ENCODE data around the gene TMEM38B. TPM values are rescaled to one million over a fixed set of nuclear protein-coding genes. Genes with fewer than 3 reads are reported as not detected.

TMEM38B gene
- total RNA-seq, result 10.6 TPM
- polyA plus RNA-seq, result 10 to 100 TPM; 11.0 to 22.2 (median 19.2) TPM

GRCh38 chr9:105694190-105694847 is at the start of gene TMEM38B:
TMEM38B (plus strand) TSS chr9:105694541; CDS start chr9:105694661, 120 bp downstream.
- Mint-ChIP-seq H3K27me3 (peaks cover 30% of the 10 kb centered on the region), H3K9me3 (peaks cover 0 to 1% (median 0%) of the 10 kb centered on the region in 7 donors), H3K4me1 (peaks cover 15 to 39% (median 19%) of the 10 kb centered on the region in 4 donors), H3K4me3 (peak within 1 kb of the TSS; percentile 88 to 95 (median 92)), H3K36me3 (no peaks in the 10 kb centered on the region), H3K27ac (peak within 1 kb of the TSS; percentile 38 to 80 (median 79))
- DNase-seq (peak; percentile 71 to 81 (median 80)), ATAC-seq (ENCODE audit: low read depth in 2 of 2) (peak; percentile 85 to 86)
- Histone ChIP-seq H3K9me3 (ENCODE audit: control insufficient read depth in 2 of 2, low read length in 2 of 2) (no peaks in the 10 kb centered on the region), H3K36me3 (ENCODE audit: control insufficient read depth, insufficient read depth, low read length) (no peaks in the 10 kb centered on the region), H3K4me3 (ENCODE audit: low read depth, low read length) (peak within 1 kb of the TSS; percentile 93), H3K27me3 (ENCODE audit: control insufficient read depth, insufficient read depth, low read length) (peaks cover 12% of the 10 kb centered on the region), H3K27ac (ENCODE audit: insufficient read depth, low read length, poor library complexity, severe bottlenecking) (peak within 1 kb of the TSS; percentile 57), H3K4me1 (ENCODE audit: control insufficient read depth, insufficient read depth, low read length, poor library complexity, severe bottlenecking) (peaks cover 14% of the 10 kb centered on the region)

DNA sequence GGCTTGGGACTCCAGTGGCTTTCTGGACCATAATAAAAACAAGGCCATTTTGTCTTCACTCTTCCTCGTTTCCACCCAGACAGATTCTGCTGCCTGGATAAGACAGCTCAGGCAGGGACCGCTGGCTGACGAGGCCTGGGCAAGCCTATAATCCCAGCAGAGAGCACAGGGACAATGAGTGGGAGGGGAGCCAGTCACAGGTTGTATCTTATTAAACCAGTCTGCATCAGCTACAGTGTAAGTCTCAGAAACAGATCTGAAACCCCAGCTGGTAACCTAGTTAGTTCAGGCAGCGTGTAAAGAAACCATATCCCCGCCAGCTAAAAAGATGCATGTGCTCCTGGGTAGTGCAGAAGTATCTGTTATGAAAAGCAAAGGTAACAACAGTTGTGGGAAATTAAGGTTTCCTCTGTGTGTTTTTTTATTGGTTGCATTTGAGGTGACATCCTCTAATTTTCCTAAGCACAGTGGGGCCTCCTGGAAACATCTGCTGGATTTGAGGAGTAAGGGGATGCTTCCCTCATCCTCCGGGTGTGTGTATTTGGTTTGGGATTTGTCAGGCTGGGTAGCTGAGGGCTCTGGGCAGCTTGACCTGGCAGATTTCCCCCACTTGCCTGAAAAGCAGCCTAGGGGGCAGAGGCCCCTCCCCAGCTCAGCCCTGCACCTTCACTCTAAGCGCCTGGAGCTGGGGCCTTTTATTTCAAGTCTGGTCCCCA is 47.3 kb upstream of the TMEM38B start:
- DNase-seq (no peak), ATAC-seq (ENCODE audit: low read depth in 2 of 2) (no peak)
- H3K4me1 Mint-ChIP-seq, result no peaks in the 10 kb centered on the region
- H3K36me3 Mint-ChIP-seq, result peaks cover 8% of the 10 kb centered on the region
- Histone ChIP-seq H3K9me3 (ENCODE audit: control insufficient read depth in 2 of 2, low read length in 2 of 2) (no peaks in the 10 kb centered on the region), H3K36me3 (ENCODE audit: control insufficient read depth, insufficient read depth, low read length) (no peaks in the 10 kb centered on the region), H3K27ac (ENCODE audit: insufficient read depth, low read length, poor library complexity, severe bottlenecking) (no peak overlapping the region), H3K4me3 (ENCODE audit: low read depth, low read length) (no peak overlapping the region), H3K27me3 (ENCODE audit: control insufficient read depth, insufficient read depth, low read length) (no peaks in the 10 kb centered on the region), H3K4me1 (ENCODE audit: control insufficient read depth, insufficient read depth, low read length, poor library complexity, severe bottlenecking) (no peaks in the 10 kb centered on the region)
- peaks cover 5% of the 10 kb centered on the region for H3K27me3 Mint-ChIP-seq
- no peak overlapping the region for H3K4me3 Mint-ChIP-seq
- no peaks in the 10 kb centered on the region for H3K9me3 Mint-ChIP-seq
- H3K27ac Mint-ChIP-seq, result no peak overlapping the region

DNA sequence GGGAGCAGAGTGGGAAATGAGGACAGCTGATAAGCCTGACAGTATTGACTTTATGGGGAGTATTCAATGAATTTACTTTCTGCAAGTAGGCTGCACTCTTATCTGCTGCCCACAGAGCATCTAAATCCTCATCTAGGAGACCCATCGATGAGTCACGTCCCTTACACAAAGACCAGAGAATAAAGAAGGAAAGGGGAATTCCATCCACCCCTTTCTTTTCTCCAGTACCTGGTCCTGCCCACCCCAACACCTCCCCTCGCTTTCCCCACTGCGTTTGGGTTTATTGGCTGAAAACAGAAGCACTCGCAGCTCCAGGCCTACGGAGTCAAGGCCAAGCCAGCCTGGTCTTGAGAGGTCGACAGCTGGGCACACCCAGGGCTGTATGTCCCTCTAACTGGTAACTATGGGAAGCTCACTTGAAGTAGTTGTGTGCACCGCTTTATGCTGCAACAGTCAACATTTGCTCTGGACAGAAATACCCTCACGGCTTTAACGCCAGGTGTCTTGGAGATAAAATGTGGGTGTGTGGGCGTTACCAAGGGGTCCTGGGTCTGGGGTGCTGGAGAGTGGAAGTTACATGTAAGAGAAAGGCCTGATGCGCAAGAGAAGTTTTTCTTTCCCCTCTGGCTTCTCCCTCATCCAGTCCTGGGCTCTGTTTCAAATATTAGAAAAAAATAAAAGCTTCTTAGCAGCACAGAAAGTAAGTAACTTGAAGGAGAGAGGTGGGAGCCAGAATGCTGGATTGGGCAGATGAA is 46.6 kb upstream of the TMEM38B start:
- Histone ChIP-seq H3K4me3 (ENCODE audit: low read depth, low read length) (no peak overlapping the region), H3K4me1 (ENCODE audit: control insufficient read depth, insufficient read depth, low read length, poor library complexity, severe bottlenecking) (no peaks in the 10 kb centered on the region), H3K36me3 (ENCODE audit: control insufficient read depth, insufficient read depth, low read length) (no peaks in the 10 kb centered on the region), H3K9me3 (ENCODE audit: control insufficient read depth in 2 of 2, low read length in 2 of 2) (no peaks in the 10 kb centered on the region), H3K27me3 (ENCODE audit: control insufficient read depth, insufficient read depth, low read length) (no peaks in the 10 kb centered on the region), H3K27ac (ENCODE audit: insufficient read depth, low read length, poor library complexity, severe bottlenecking) (no peak overlapping the region)
- Mint-ChIP-seq H3K4me3 (no peak overlapping the region), H3K36me3 (peaks cover 6% of the 10 kb centered on the region), H3K4me1 (no peaks in the 10 kb centered on the region), H3K27ac (no peak overlapping the region), H3K9me3 (no peaks in the 10 kb centered on the region), H3K27me3 (peaks cover 9% of the 10 kb centered on the region)
- ATAC-seq (ENCODE audit: low read depth in 2 of 2), result no peak
- no peak for DNase-seq

- Histone ChIP-seq H3K4me1 (ENCODE audit: control insufficient read depth, insufficient read depth, low read length, poor library complexity, severe bottlenecking) (peaks cover 9% of the 10 kb centered on the region), H3K27ac (ENCODE audit: insufficient read depth, low read length, poor library complexity, severe bottlenecking) (no peak overlapping the region), H3K36me3 (ENCODE audit: control insufficient read depth, insufficient read depth, low read length) (no peaks in the 10 kb centered on the region), H3K27me3 (ENCODE audit: control insufficient read depth, insufficient read depth, low read length) (peaks cover 10% of the 10 kb centered on the region), H3K4me3 (ENCODE audit: low read depth, low read length) (no peak overlapping the region), H3K9me3 (ENCODE audit: control insufficient read depth in 2 of 2, low read length in 2 of 2) (no peaks in the 10 kb centered on the region)
- H3K4me3 Mint-ChIP-seq, result no peak overlapping the region
- H3K36me3 Mint-ChIP-seq, result no peaks in the 10 kb centered on the region
- H3K9me3 Mint-ChIP-seq, result no peaks in the 10 kb centered on the region
- peaks cover 32% of the 10 kb centered on the region for H3K27me3 Mint-ChIP-seq
- ATAC-seq (ENCODE audit: low read depth in 2 of 2) (no peak), DNase-seq (no peak)
- H3K4me1 Mint-ChIP-seq, result peaks cover 0 to 8% (median 2%) of the 10 kb centered on the region in 4 donors
- no peak overlapping the region for H3K27ac Mint-ChIP-seq
Observed at GRCh38 chr9:105651806-105652205, 42.5 kb upstream of the TMEM38B start.

GRCh38 chr9:105656131-105656921 is 38.0 kb upstream of the TMEM38B start:
- H3K4me1 Mint-ChIP-seq, result peaks cover 0 to 12% (median 2%) of the 10 kb centered on the region in 4 donors
- no peaks in the 10 kb centered on the region for H3K36me3 Mint-ChIP-seq
- H3K4me3 Mint-ChIP-seq, result peak overlapping the region in 2 of 4 donors; percentile 65 to 70
- H3K36me3 ChIP-seq (ENCODE audit: control insufficient read depth, insufficient read depth, low read length), result no peaks in the 10 kb centered on the region
- peak overlapping the region; percentile 19 for H3K4me3 ChIP-seq (ENCODE audit: low read depth, low read length)
- H3K27ac ChIP-seq (ENCODE audit: insufficient read depth, low read length, poor library complexity, severe bottlenecking), result no peak overlapping the region
- no peak overlapping the region for H3K27ac Mint-ChIP-seq
- H3K4me1 ChIP-seq (ENCODE audit: control insufficient read depth, insufficient read depth, low read length, poor library complexity, severe bottlenecking), result peaks cover 9% of the 10 kb centered on the region
- peaks cover 24% of the 10 kb centered on the region for H3K27me3 ChIP-seq (ENCODE audit: control insufficient read depth, insufficient read depth, low read length)
- peaks cover 41% of the 10 kb centered on the region for H3K27me3 Mint-ChIP-seq
- DNase-seq, result peak in 1 of 3 donors; percentile 2
- ATAC-seq (ENCODE audit: low read depth in 2 of 2), result peak in 1 of 2 donors; percentile 48
- H3K9me3 ChIP-seq (ENCODE audit: control insufficient read depth in 2 of 2, low read length in 2 of 2), result no peaks in the 10 kb centered on the region
- no peaks in the 10 kb centered on the region for H3K9me3 Mint-ChIP-seq

GRCh38 chr9:105658351-105658750 is 36.0 kb upstream of the TMEM38B start:
- H3K9me3 ChIP-seq (ENCODE audit: control insufficient read depth in 2 of 2, low read length in 2 of 2), result no peaks in the 10 kb centered on the region
- ATAC-seq (ENCODE audit: low read depth in 2 of 2) (no peak), DNase-seq (no peak)
- peaks cover 0 to 12% (median 2%) of the 10 kb centered on the region in 4 donors for H3K4me1 Mint-ChIP-seq
- peaks cover 24% of the 10 kb centered on the region for H3K27me3 ChIP-seq (ENCODE audit: control insufficient read depth, insufficient read depth, low read length)
- H3K4me3 ChIP-seq (ENCODE audit: low read depth, low read length), result no peak overlapping the region
- H3K9me3 Mint-ChIP-seq, result no peaks in the 10 kb centered on the region
- H3K36me3 ChIP-seq (ENCODE audit: control insufficient read depth, insufficient read depth, low read length), result no peaks in the 10 kb centered on the region
- no peaks in the 10 kb centered on the region for H3K36me3 Mint-ChIP-seq
- no peak overlapping the region for H3K4me3 Mint-ChIP-seq
- peaks cover 38% of the 10 kb centered on the region for H3K27me3 Mint-ChIP-seq
- H3K27ac Mint-ChIP-seq, result no peak overlapping the region
- H3K27ac ChIP-seq (ENCODE audit: insufficient read depth, low read length, poor library complexity, severe bottlenecking), result no peak overlapping the region
- peaks cover 9% of the 10 kb centered on the region for H3K4me1 ChIP-seq (ENCODE audit: control insufficient read depth, insufficient read depth, low read length, poor library complexity, severe bottlenecking)

DNA sequence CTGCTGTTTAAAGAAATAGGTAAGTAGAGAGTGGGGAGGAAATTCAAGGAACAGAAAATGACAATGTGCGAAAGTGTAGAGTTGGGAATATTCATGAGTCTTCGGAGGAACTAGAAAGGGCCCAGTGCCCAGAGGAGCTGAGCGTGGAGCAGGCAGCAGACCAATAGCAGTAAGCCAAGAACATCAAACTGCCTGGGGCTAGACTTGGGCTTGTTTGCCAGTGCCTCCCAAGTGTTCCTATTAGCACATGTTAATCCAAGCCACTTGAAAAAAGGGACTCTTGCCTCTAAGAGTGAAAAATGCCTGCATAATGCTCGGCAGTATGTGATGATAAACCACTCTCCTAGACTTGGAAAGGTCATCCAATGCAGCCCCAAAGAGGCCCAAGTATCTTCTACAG is 33.3 kb upstream of the TMEM38B start:
- no peak overlapping the region for H3K4me3 ChIP-seq (ENCODE audit: low read depth, low read length)
- H3K27me3 Mint-ChIP-seq, result peaks cover 23% of the 10 kb centered on the region
- no peak overlapping the region for H3K27ac Mint-ChIP-seq
- ATAC-seq (ENCODE audit: low read depth in 2 of 2) (no peak), DNase-seq (no peak)
- H3K9me3 ChIP-seq (ENCODE audit: control insufficient read depth in 2 of 2, low read length in 2 of 2), result no peaks in the 10 kb centered on the region
- H3K27ac ChIP-seq (ENCODE audit: insufficient read depth, low read length, poor library complexity, severe bottlenecking), result no peak overlapping the region
- H3K4me3 Mint-ChIP-seq, result no peak overlapping the region
- H3K4me1 ChIP-seq (ENCODE audit: control insufficient read depth, insufficient read depth, low read length, poor library complexity, severe bottlenecking), result peaks cover 7% of the 10 kb centered on the region
- H3K36me3 Mint-ChIP-seq, result no peaks in the 10 kb centered on the region
- H3K27me3 ChIP-seq (ENCODE audit: control insufficient read depth, insufficient read depth, low read length), result peaks cover 17% of the 10 kb centered on the region
- H3K9me3 Mint-ChIP-seq, result no peaks in the 10 kb centered on the region
- H3K36me3 ChIP-seq (ENCODE audit: control insufficient read depth, insufficient read depth, low read length), result no peaks in the 10 kb centered on the region
- H3K4me1 Mint-ChIP-seq, result peaks cover 0 to 8% (median 2%) of the 10 kb centered on the region in 4 donors
